Measurements from ENCODE around the gene HS3ST4. TPM values are rescaled to one million over a fixed set of nuclear protein-coding genes. Genes with fewer than 3 reads are reported as not detected.

The HS3ST4 gene
- polyA plus RNA-seq, 1 donor from 2014 or later = 13.0 TPM

DNA sequence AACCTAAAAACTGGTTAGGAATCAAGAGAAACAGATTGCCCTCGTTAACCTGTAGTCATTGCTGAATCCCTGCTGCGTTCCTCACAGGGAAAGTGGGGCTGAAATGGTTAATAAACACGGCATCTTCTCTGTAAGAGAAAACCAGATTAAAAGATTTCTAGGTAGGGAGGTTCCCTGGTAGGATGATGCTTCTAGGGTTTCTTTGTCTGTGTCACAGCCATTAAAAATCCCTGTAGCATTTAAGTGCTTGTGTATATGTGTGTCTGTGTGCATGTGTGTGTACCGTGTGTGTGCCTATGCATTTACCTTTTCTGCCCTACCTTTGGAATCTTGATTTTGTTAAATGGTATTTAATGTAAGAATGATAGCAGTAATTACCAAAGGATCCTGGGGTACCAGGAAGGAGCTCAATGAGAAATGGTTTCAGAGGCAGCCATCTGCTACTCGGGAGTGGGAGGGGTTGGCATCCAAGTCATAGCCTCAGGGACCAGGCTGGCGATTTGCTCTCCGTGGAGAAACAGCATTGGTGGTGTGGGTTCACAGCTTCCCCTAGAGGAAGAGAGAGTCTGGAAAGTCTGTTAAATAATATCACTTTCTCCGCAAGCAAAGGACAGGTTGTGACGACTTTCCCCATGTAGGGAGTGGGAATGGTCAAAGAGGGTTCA lies 177.1 kb downstream of the HS3ST4 start:
- H3K4me2 ChIP-seq (ENCODE audit: low read length) = no peak overlapping the region
- no peaks in the 10 kb centered on the region for H3K27me3 ChIP-seq (ENCODE audit: insufficient read depth, low read depth, low read length)
- H3K4me3 ChIP-seq (ENCODE audit: low read length) = no peak overlapping the region
- H3K36me3 ChIP-seq (ENCODE audit: insufficient read depth, low read length) = no peaks in the 10 kb centered on the region
- H3K9me2 ChIP-seq (ENCODE audit: insufficient read depth, low read length) = no peaks in the 10 kb centered on the region
- no peak overlapping the region for H2AFZ ChIP-seq (ENCODE audit: low read depth, low read length)
- no peak overlapping the region for H3K9ac ChIP-seq (ENCODE audit: low read length)
- no peak overlapping the region for H3K27ac ChIP-seq (ENCODE audit: low read length)
- TF ChIP-seq, protein P1, sequence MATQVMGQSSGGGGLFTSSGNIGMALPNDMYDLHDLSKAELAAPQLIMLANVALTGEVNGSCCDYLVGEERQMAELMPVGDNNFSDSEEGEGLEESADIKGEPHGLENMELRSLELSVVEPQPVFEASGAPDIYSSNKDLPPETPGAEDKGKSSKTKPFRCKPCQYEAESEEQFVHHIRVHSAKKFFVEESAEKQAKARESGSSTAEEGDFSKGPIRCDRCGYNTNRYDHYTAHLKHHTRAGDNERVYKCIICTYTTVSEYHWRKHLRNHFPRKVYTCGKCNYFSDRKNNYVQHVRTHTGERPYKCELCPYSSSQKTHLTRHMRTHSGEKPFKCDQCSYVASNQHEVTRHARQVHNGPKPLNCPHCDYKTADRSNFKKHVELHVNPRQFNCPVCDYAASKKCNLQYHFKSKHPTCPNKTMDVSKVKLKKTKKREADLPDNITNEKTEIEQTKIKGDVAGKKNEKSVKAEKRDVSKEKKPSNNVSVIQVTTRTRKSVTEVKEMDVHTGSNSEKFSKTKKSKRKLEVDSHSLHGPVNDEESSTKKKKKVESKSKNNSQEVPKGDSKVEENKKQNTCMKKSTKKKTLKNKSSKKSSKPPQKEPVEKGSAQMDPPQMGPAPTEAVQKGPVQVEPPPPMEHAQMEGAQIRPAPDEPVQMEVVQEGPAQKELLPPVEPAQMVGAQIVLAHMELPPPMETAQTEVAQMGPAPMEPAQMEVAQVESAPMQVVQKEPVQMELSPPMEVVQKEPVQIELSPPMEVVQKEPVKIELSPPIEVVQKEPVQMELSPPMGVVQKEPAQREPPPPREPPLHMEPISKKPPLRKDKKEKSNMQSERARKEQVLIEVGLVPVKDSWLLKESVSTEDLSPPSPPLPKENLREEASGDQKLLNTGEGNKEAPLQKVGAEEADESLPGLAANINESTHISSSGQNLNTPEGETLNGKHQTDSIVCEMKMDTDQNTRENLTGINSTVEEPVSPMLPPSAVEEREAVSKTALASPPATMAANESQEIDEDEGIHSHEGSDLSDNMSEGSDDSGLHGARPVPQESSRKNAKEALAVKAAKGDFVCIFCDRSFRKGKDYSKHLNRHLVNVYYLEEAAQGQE (IDR thresholded peaks at IDR 0.05; ENCODE audit: borderline replicate concordance) = no peak
- peak; percentile 10 for TF ChIP-seq POLR2AphosphoS5 (IDR thresholded peaks at IDR 0.05)
- no peaks in the 10 kb centered on the region for H3K79me2 ChIP-seq (replicated peaks; ENCODE audit: insufficient read depth, low read length)
- H4K20me1 ChIP-seq (ENCODE audit: insufficient read depth) = no peaks in the 10 kb centered on the region
- peaks cover 4% of the 10 kb centered on the region for H3K9me3 ChIP-seq (ENCODE audit: low read length)
- no peaks in the 10 kb centered on the region for H3F3A ChIP-seq (ENCODE audit: insufficient read depth, low read length, poor library complexity, severe bottlenecking)

DNA sequence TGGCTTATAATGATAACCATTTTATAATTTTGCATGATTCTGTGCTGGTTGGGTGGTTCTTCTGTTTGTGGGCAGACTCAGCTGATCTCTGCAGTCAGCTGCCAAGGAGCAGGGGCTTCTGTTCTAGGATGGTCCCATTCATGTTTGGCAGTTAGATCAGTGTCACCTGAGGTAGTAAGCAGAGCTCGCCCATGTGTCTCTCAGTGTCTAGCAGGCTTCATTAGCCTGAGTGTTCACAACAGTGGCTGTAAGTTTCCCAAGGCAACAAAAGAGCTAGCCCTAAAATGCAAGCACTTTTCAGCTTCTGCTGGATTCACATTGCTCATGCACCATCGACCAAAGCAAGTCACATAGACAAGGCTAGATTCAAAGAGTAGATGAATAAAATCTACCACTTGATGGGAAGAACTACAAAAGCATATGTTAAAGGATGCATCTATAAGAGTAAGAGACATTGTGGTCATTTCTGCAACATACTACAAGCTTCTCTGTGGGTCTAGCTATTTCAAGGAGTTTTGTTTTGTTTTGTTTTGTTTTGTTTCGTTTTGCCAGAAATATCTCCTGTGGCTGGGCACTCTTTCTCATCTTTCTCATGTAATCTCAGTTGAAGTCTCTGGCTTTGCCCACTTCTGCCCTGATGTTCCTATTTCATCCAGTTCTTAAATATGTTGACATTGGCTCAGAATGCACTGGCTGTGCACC lies 180.8 kb downstream of the HS3ST4 start:
- Histone ChIP-seq H3K36me3 (ENCODE audit: insufficient read depth, low read length) (no peaks in the 10 kb centered on the region), H3F3A (ENCODE audit: insufficient read depth, low read length, poor library complexity, severe bottlenecking) (no peaks in the 10 kb centered on the region), H3K79me2 (replicated peaks; ENCODE audit: insufficient read depth, low read length) (no peaks in the 10 kb centered on the region), H2AFZ (ENCODE audit: low read depth, low read length) (no peak overlapping the region), H3K9ac (ENCODE audit: low read length) (no peak overlapping the region), H3K9me2 (ENCODE audit: insufficient read depth, low read length) (no peaks in the 10 kb centered on the region), H3K4me3 (ENCODE audit: low read length) (no peak overlapping the region), H3K27me3 (ENCODE audit: insufficient read depth, low read depth, low read length) (no peaks in the 10 kb centered on the region), H4K20me1 (ENCODE audit: insufficient read depth) (no peaks in the 10 kb centered on the region), H3K27ac (ENCODE audit: low read length) (no peak overlapping the region), H3K4me2 (ENCODE audit: low read length) (no peak overlapping the region), H3K9me3 (ENCODE audit: low read length) (no peaks in the 10 kb centered on the region)
- TF ChIP-seq EZH2 (IDR thresholded peaks at IDR 0.05; ENCODE audit: borderline replicate concordance, insufficient read depth, low read length, poor library complexity, severe bottlenecking) = no peak
- TF ChIP-seq, protein P1 (IDR thresholded peaks at IDR 0.05; ENCODE audit: borderline replicate concordance) = no peak
- TF ChIP-seq EP300 (conservative IDR thresholded peaks at IDR 0.05; ENCODE audit: poor library complexity, severe bottlenecking) = no peak
- TF ChIP-seq MXI1 (conservative IDR thresholded peaks at IDR 0.05; ENCODE audit: poor library complexity, severe bottlenecking) = no peak
- TF ChIP-seq RAD21 (conservative IDR thresholded peaks at IDR 0.05) = no peak
- TF ChIP-seq, protein P2, sequence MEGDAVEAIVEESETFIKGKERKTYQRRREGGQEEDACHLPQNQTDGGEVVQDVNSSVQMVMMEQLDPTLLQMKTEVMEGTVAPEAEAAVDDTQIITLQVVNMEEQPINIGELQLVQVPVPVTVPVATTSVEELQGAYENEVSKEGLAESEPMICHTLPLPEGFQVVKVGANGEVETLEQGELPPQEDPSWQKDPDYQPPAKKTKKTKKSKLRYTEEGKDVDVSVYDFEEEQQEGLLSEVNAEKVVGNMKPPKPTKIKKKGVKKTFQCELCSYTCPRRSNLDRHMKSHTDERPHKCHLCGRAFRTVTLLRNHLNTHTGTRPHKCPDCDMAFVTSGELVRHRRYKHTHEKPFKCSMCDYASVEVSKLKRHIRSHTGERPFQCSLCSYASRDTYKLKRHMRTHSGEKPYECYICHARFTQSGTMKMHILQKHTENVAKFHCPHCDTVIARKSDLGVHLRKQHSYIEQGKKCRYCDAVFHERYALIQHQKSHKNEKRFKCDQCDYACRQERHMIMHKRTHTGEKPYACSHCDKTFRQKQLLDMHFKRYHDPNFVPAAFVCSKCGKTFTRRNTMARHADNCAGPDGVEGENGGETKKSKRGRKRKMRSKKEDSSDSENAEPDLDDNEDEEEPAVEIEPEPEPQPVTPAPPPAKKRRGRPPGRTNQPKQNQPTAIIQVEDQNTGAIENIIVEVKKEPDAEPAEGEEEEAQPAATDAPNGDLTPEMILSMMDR (IDR thresholded peaks at IDR 0.05; ENCODE audit: poor library complexity, severe bottlenecking) = no peak
- TF ChIP-seq SMC3 (conservative IDR thresholded peaks at IDR 0.05; ENCODE audit: poor library complexity) = no peak
- TF ChIP-seq TAF1 (IDR thresholded peaks at IDR 0.05; ENCODE audit: low read depth) = no peak
- TF ChIP-seq POLR2AphosphoS5 (IDR thresholded peaks at IDR 0.05) = no peak

All from neural cell (in vitro differentiated cells).